Measurements from ENCODE around the gene CUX1.

The CUX1 gene

GRCh38 chr7:102080434-102081243 is 263.2 kb downstream of the CUX1 start:
- DNase-seq = no peak

- no peak for DNase-seq
Measured at GRCh38 chr7:102081244-102081627, 263.8 kb downstream of the CUX1 start.

DNA sequence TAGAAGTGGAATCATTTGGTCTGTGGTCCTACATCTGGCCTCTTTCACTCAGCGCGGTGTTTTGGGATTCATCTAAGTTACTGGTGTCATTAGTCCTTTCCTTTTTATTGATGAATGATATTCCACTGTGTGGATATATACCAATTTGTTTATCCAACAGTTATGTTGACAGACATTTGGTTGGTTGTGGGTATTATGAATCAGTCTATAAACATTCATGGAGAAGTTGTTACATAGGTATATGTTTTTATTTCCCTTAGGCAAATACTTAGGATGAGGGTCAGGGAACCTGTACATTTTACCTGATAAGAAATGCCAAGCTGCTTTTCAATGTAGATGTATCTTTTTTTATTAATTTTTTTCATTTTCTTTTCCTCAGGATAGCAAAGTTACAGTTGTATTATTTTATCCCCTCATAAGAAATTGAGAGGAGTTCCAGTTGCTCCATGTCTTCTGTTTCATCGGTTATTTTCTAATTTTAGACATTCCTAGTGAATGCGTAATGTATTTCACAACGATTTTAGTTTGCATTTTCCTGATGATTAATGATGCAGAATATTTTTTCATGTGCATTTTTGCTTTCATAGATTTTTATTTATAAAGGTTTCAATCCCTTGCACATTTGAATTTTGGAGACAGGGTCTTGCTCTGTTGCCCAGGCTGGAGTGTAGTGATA is 265.4 kb downstream of the CUX1 start:
- DNase-seq = no peak

DNA sequence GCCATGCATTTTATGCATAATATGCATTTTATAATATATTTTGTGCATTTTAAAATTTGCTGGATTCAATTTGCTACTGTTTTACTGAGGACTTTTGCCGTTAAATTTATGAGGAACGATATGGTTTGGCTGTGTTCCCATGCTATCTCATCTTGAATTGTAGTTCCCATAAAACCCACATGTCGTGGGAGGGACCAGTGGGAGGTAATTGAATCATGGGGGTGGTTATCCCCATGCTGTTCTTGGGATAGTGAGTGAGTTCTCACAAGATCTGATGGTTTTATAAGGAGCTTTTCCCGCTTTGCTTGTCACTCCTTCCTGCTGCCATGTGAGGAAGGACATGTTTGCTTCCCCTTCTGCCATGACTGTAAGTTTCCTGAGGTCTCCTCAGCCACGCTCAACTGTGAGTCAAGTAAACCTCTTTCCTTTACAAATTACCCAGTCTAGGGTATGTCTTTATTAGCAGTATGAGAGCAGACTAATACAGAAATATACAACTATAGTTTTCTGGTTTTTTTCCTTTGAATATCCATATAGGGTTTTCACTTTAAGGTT is 267.9 kb downstream of the CUX1 start:
- DNase-seq = no peak

GRCh38 chr7:102089175-102090098 is 272.0 kb downstream of the CUX1 start:
- DNase-seq = no peak

DNA sequence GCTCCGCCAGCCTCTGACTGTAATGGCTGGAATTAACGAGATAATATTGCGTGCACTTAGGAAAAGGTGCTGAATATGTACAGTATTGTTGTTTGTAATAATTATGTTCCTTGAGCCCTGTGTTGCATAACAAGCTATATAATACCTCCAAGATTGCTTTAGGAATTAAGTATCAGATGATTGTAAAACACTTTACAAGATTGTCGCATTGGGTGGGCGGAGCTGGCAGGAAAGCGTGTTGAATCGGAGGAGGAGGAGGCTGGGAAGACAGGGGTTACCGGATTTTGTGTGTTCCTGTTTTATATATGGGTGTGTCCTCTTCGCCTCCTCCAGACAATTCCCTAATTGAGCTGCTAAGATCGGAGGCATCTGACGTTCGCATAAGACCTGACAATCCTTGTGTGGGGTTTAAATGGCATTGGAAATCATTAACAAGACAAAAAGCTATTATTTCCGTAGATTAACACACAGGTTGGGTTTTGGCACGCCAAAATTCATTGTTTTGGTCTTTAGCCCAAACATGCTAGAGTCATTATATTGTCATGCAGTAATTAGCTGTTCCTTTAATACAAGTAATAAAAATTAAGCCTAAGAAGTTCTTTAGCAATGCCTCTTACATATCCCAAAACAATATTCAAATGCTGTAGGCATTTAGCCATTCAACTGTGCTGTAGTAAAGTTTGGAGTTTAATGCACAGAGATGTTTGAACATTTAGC is 276.3 kb downstream of the CUX1 start:
- DNase-seq = no peak

- no peak for DNase-seq
Measured at GRCh38 chr7:102094316-102094650, 276.9 kb downstream of the CUX1 start.

DNA sequence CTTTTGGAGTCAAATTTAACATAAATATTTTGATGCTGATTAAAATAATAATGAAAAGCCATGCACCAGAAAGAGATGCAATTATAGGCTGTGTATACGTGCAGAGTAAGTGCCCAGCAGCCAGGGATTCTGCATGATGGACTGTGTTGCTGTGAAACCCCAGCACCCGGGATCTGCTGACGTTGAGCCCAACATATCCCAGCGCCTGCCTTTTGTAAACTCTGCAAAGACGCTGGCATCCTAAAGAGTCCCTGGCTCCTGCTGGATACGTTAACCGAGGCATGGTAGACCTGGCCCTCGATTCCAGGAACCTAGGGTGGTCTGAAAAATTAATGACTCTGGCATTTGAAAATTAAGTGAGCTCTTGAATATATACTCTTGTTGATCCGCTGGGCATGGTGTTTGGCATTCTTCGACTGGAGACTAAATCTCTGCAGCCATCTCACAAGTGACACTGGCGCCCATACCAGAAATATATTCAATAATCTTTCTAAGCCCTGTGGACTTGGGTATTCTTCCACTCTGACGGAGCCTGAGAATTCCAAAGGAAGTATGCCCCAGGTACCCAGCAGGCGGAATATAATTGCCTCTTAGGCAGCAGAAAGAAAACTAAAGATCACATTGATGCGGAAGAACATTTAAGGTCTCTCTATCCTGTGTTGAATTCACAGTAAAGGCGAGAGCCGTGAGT is 278.0 kb downstream of the CUX1 start:
- no peak for DNase-seq

- DNase-seq = no peak
Measured at GRCh38 chr7:102096012-102096332, 278.5 kb downstream of the CUX1 start.

DNA sequence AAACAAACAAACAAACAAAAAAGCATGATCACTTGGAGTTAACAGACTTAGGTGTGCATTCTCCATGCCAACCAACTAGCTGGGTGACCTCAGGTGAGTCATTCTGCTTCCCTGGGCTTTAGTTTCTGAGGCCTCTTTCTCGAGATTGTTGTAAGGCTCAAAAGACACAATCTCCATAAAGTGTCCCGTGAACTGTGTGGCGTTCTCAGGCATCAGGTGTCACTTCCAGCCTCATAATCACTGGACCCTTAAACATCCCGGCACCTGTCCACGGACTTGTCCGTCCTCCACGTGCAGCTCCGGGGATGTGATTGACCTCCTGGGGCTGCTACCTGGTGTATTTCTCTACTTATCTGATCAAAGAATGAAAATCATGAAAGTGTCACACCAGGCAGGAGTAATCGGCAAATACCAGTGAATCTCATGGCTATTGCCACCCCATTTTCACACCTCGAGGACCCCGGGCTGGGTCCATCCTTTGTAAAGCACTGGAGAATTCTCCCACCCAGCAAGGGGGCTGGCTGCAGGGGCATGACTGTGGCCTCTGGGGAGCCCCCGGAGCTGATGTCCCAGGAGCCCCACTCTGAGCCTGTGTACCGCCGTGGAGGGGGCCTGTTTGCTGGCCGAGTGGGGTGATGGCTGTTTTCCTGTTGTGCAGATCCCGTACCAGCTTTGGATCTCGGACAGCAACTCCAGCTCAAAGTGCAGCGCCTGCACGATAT is 279.4 kb downstream of the CUX1 start:
- no peak for DNase-seq

GRCh38 chr7:102097601-102098161 is 280.3 kb downstream of the CUX1 start:
- no peak for DNase-seq

GRCh38 chr7:102098986-102099385 is 281.6 kb downstream of the CUX1 start:
- no peak for DNase-seq

- DNase-seq = no peak
Measured at GRCh38 chr7:102099474-102099873, 282.0 kb downstream of the CUX1 start.

DNA sequence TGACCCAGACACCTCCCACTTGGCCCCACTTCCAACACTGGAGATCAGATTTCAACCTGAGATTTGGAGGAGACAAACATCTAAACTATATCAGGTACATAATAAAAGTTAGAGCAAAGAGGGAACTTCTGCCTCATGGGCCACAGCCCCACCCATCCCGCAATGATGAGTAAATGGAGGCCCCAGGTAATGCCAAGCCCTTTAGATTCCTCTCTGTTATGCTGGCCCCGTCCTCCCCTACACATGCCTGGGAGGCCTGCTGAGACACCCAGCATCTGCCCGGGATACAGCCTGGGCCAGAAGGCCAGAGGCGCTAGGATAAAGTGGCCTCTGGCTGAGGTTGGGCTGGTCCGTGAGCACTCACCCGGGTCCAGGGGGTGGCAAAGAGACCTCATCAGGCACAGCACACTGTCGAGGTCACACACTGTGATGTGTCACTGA is 283.7 kb downstream of the CUX1 start:
- DNase-seq = no peak

DNA sequence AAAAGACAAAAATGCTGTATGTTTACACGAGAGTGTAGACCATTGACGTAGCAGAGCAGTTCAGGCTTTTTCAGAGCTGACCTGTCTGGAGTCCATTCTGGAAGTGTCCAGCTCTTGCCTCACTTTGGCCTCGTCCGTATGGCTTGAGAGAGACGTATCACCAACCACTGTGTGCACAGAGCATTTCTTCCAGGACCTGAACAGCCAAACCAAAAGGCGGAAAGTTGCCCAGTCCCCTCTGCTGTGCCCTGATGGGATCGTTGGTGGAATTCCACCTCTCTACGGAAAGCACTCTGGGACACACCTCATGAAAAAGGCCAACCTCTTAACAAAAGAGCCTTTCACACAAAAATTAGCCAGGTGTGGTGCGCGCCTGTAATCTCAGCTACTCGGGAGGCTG is 284.5 kb downstream of the CUX1 start:
- no peak for DNase-seq

GRCh38 chr7:102103027-102103372 is 285.6 kb downstream of the CUX1 start:
- DNase-seq = no peak

GRCh38 chr7:102104245-102104644 is 286.8 kb downstream of the CUX1 start:
- no peak for DNase-seq

DNA sequence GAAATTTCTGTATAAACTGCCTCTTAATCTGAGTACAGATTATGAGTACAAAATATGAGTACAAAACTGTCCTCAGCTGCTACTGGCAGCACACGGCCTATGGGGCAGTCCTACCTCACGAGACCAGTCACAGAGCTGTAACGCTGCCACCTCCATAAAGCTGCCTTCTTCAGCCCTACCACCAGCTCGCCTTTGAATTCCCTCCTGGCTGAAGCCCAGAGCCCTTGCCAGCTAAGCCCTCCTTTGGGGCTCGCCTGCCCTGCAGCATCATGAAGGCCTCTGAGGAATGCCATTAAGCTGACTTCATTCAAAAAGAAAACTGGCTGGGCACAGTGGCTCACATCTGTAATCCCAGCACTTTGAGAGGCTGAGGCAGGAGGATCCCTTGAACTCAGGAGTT is 289.2 kb downstream of the CUX1 start:
- no peak for DNase-seq

DNA sequence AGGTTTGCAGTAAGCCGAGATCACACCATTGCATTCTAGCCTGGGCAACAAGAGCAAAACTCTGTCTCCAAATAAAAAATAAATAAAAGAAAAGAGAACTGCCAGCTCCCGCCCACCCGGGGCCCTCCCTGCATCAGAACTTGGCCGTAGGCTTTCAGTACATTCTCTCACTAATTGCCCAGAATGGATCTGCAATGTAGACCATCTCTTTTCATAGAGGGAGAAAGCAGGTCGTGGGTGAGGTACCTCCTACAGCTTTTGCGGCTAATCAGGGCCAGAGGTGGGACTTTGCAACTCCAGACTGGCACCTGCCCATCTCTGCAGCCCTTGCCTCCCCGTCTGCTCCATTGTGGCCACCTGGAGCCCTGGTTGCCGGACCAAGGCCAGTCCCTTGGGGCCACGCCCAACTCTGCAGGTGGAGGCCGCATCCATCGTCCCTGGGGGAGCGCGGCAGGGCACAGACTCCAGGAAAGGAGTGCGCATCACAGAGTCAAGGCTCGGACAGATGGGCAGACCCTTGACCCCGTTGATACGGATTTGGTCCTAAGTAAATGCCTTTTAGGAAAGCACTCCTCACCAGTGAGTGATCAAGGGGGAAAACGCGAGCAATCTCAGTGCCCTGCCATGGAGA is 290.2 kb downstream of the CUX1 start:
- no peak for DNase-seq

Data from effector CD4-positive, alpha-beta T cell (primary cell).